Hematopoietic multipotent progenitor cell treated with erythropoietin and hydrocortisone succinate and interleukin-3 and kit ligand, for 17 days (in vitro differentiated cells): Measurements from ENCODE around the gene TLK2.
"Not testable (repeated sequence)": the region's sequence is repeated elsewhere in the genome, so short reads cannot be mapped to it uniquely, and the experiment has no call there.

Experiments
- DNase-seq: peaks from one replicate; pipeline ENCODE4 v3.0.0-alpha.2; 2015; ENCODE audit warnings: low spot score

TLK2 gene

GRCh38 chr17:62562656-62563055 lies 84.0 kb downstream of the TLK2 start:
- no peak for DNase-seq

- DNase-seq, result no peak
Observed at GRCh38 chr17:62565817-62566216, 87.2 kb downstream of the TLK2 start.

- no peak for DNase-seq
Observed at GRCh38 chr17:62566996-62567578, 88.5 kb downstream of the TLK2 start.

GRCh38 chr17:62572488-62572887 lies 93.9 kb downstream of the TLK2 start:
- no peak for DNase-seq

GRCh38 chr17:62572888-62573401 lies 94.3 kb downstream of the TLK2 start:
- DNase-seq, result no peak

GRCh38 chr17:62573480-62574117 lies 95.0 kb downstream of the TLK2 start:
- DNase-seq, result no peak

- DNase-seq, result no peak
Observed at GRCh38 chr17:62576382-62576781, 97.8 kb downstream of the TLK2 start.

- DNase-seq, result no peak
Observed at GRCh38 chr17:62578757-62579487, 100.3 kb downstream of the TLK2 start.

GRCh38 chr17:62580947-62581346 lies 102.3 kb downstream of the TLK2 start:
- no peak for DNase-seq

GRCh38 chr17:62581764-62582163 lies 103.1 kb downstream of the TLK2 start:
- DNase-seq, result no peak

GRCh38 chr17:62587554-62587953 lies 108.9 kb downstream of the TLK2 start:
- DNase-seq, result no peak

- no peak for DNase-seq
Observed at GRCh38 chr17:62588109-62588508, 109.5 kb downstream of the TLK2 start.

GRCh38 chr17:62591333-62591732 lies 112.7 kb downstream of the TLK2 start:
- no peak for DNase-seq

GRCh38 chr17:62591822-62592221 lies 113.2 kb downstream of the TLK2 start:
- DNase-seq, result not testable (repeated sequence)

GRCh38 chr17:62592341-62593099 lies 113.9 kb downstream of the TLK2 start:
- DNase-seq, result no peak

GRCh38 chr17:62595484-62595883 lies 116.9 kb downstream of the TLK2 start:
- no peak for DNase-seq

GRCh38 chr17:62596662-62597061 lies 118.0 kb downstream of the TLK2 start:
- no peak for DNase-seq

GRCh38 chr17:62597150-62597549 lies 118.5 kb downstream of the TLK2 start:
- no peak for DNase-seq

- DNase-seq, result no peak
Observed at GRCh38 chr17:62597920-62598319, 119.3 kb downstream of the TLK2 start.

GRCh38 chr17:62599964-62600657 lies 121.5 kb downstream of the TLK2 start:
- no peak for DNase-seq

GRCh38 chr17:62600805-62601204 lies 122.2 kb downstream of the TLK2 start:
- no peak for DNase-seq

- DNase-seq, result no peak
Observed at GRCh38 chr17:62601471-62601870, 122.8 kb downstream of the TLK2 start.
